Retinal pigment epithelial cell (primary cell): Measurements from ENCODE around the gene ZC3H13.

Experiments used
- DNase-seq: peaks from one replicate; pipeline ENCODE4 v3.0.0-alpha.2; 2010; ENCODE audit warnings: low read depth
- H3K4me3 ChIP-seq: 2 replicates; pipeline ENCODE4 v1.5.1; 2011; ENCODE audit warnings: mild to moderate bottlenecking, low read length, control low read depth, moderate library complexity
- CTCF ChIP-seq: conservative IDR thresholded peaks from 2 replicates; pipeline ENCODE4 v1.5.1; 2011; ENCODE audit warnings: low read depth, low read length, control low read depth, inconsistent platforms

ZC3H13 gene

GRCh38 chr13:46063292-46063691, 10.7 kb upstream of the ZC3H13 start:
- DNase-seq: no peak
- no peak for TF ChIP-seq CTCF
- no peak overlapping the region for H3K4me3 ChIP-seq

GRCh38 chr13:46062185-46062584, 9.6 kb upstream of the ZC3H13 start:
- no peak for TF ChIP-seq CTCF
- DNase-seq: no peak
- no peak overlapping the region for H3K4me3 ChIP-seq

GRCh38 chr13:46059405-46059804, 6.9 kb upstream of the ZC3H13 start:
- no peak overlapping the region for H3K4me3 ChIP-seq
- no peak for DNase-seq

GRCh38 chr13:46058268-46058667, 5.7 kb upstream of the ZC3H13 start:
- TF ChIP-seq CTCF: no peak
- DNase-seq: no peak
- no peak overlapping the region for H3K4me3 ChIP-seq

More at GRCh38 chr13:46059405-46059804, 6.9 kb upstream of the ZC3H13 start:
- no peak for TF ChIP-seq CTCF

GRCh38 chr13:46057256-46058015, 4.9 kb upstream of the ZC3H13 start:
- no peak overlapping the region for H3K4me3 ChIP-seq
- no peak for TF ChIP-seq CTCF
- peak; percentile 90 for DNase-seq

GRCh38 chr13:46053162-46054012, 841 bp upstream of the ZC3H13 start:
- no peak for DNase-seq
- peak overlapping the region; percentile 91 for H3K4me3 ChIP-seq
- no peak for TF ChIP-seq CTCF
